ENCODE results near the gene EPS15.
"Not testable (repeated sequence)": the region's sequence is repeated elsewhere in the genome, so short reads cannot be mapped to it uniquely, and the experiment has no call there.

DNA sequence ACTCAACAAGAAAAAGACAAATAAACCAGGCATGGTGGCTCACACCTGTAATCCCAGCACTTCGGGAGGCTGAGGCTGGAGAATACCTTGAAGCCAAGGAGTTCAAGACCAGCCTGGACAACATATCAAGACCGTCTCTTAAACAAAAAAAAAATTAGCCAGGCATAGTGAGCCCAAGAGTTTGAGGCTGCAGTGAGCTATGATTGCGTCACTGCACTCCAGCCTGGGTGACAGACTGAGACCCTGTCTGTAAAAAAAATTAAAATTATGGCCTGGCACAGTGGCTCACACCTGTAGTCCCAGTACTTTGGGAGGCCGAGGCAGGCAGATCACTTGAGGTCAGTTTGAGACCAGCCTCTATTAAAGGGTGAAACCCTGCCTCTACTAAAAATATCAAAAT is 11.4 kb upstream of the EPS15 start:
- TF ChIP-seq, protein P1, sequence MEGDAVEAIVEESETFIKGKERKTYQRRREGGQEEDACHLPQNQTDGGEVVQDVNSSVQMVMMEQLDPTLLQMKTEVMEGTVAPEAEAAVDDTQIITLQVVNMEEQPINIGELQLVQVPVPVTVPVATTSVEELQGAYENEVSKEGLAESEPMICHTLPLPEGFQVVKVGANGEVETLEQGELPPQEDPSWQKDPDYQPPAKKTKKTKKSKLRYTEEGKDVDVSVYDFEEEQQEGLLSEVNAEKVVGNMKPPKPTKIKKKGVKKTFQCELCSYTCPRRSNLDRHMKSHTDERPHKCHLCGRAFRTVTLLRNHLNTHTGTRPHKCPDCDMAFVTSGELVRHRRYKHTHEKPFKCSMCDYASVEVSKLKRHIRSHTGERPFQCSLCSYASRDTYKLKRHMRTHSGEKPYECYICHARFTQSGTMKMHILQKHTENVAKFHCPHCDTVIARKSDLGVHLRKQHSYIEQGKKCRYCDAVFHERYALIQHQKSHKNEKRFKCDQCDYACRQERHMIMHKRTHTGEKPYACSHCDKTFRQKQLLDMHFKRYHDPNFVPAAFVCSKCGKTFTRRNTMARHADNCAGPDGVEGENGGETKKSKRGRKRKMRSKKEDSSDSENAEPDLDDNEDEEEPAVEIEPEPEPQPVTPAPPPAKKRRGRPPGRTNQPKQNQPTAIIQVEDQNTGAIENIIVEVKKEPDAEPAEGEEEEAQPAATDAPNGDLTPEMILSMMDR (conservative IDR thresholded peaks at IDR 0.05; ENCODE audit: low read depth, low read length): not testable (repeated sequence)
- TF ChIP-seq EZH2 (IDR thresholded peaks at IDR 0.05; ENCODE audit: low read length, unreplicated experiment); EZH2phosphoT487 (IDR thresholded peaks at IDR 0.05; ENCODE audit: borderline replicate concordance, low read length): not testable (repeated sequence)
